CD14-positive monocyte (primary cell): ENCODE measurements around the gene RNF123. TPM values are rescaled to one million over a fixed set of nuclear protein-coding genes. Genes with fewer than 3 reads are reported as not detected.

Experiments used
- DNase-seq, 3 donors: peaks; one replicate each; pipeline ENCODE4 v3.0.0-alpha.2; 2011 to 2022
- H2AFZ ChIP-seq: 2 replicates; pipeline ENCODE4 v1.6.0; 2012; ENCODE audit warnings: mild to moderate bottlenecking, low read depth, low read length, inconsistent platforms; ENCODE audit not compliant: insufficient read depth, poor library complexity, severe bottlenecking
- H3K27ac ChIP-seq, 2 donors: 1 replicate in 1 of 2; 2 replicates in 1 of 2; pipeline ENCODE4 v1.5.1; 2012 to 2013; ENCODE audit warnings: low read length in 2 of 2, control low read depth in 1 of 2, inconsistent platforms in 1 of 2, low read depth in 1 of 2, mild to moderate bottlenecking in 1 of 2
- H3K27me3 ChIP-seq, 2 donors: one replicate each; pipeline versions ENCODE4 v1.6.0 to v1.6.1; 2011 to 2013; ENCODE audit warnings: low read length in 2 of 2; ENCODE audit not compliant: control insufficient read depth in 2 of 2, insufficient read depth in 2 of 2
- H3K36me3 ChIP-seq, 2 donors: replicated peaks in 1 of 2; 1 replicate in 1 of 2; 2 replicates in 1 of 2; pipeline versions ENCODE4 v1.5.1 to v1.6.1; 2012 to 2013; ENCODE audit warnings: low read length in 2 of 2, control low read depth in 1 of 2, inconsistent platforms in 1 of 2, mild to moderate bottlenecking in 1 of 2; ENCODE audit not compliant: insufficient read depth in 2 of 2, control insufficient read depth in 1 of 2
- H3K4me1 ChIP-seq, 2 donors: 1 replicate in 1 of 2; 2 replicates in 1 of 2; pipeline versions ENCODE4 v1.5.1 to v1.6.1; 2012 to 2013; ENCODE audit warnings: low read length in 2 of 2, control low read depth in 1 of 2, inconsistent platforms in 1 of 2, mild to moderate bottlenecking in 1 of 2, moderate library complexity in 1 of 2; ENCODE audit not compliant: insufficient read depth in 2 of 2, control insufficient read depth in 1 of 2
- H3K4me2 ChIP-seq: replicated peaks from 2 replicates; pipeline ENCODE3; 2012; ENCODE audit warnings: low read length, moderate library complexity, mild to moderate bottlenecking; ENCODE audit not compliant: poor library complexity, severe bottlenecking; ENCODE audit errors: extremely low read depth
- H3K4me3 ChIP-seq, 3 experiments: fragments of 200-600 bp in 1 of 3; sonication (generic) in 1 of 3; replicated peaks in 1 of 3; 1 replicate in 2 of 3; 2 replicates in 1 of 3; pipeline ENCODE4 v1.5.1; 2011 to 2013; ENCODE audit warnings: low read length in 3 of 3, mild to moderate bottlenecking in 3 of 3, control low read depth in 2 of 3, low read depth in 2 of 3, inconsistent platforms in 1 of 3, moderate library complexity in 1 of 3
- H3K79me2 ChIP-seq: 2 replicates; pipeline ENCODE4 v1.6.0; 2012; ENCODE audit warnings: mild to moderate bottlenecking, control low read depth, inconsistent platforms, low read length, moderate library complexity; ENCODE audit not compliant: insufficient read depth
- H3K9ac ChIP-seq: 2 replicates; pipeline ENCODE4 v1.6.0; 2017; ENCODE audit warnings: low read length, mild to moderate bottlenecking; ENCODE audit not compliant: insufficient read depth, poor library complexity, severe bottlenecking
- H3K9me3 ChIP-seq, 2 donors: replicated peaks in 1 of 2; 1 replicate in 1 of 2; 2 replicates in 1 of 2; pipeline versions ENCODE4 v1.5.1 to v1.6.1; 2012 to 2013; ENCODE audit warnings: low read length in 2 of 2, control low read depth in 1 of 2; ENCODE audit not compliant: control insufficient read depth in 1 of 2, insufficient read depth in 1 of 2
- H4K20me1 ChIP-seq: 2 replicates; pipeline ENCODE4 v1.6.0; 2012; ENCODE audit warnings: mild to moderate bottlenecking, low read length, control low read depth, moderate library complexity; ENCODE audit not compliant: insufficient read depth
- H3K27ac Mint-ChIP-seq, 7 donors: one replicate each; pipeline ENCODE4 v1.8.0; 2020; ENCODE audit warnings: mild to moderate bottlenecking in 7 of 7, mixed read lengths in 7 of 7, moderate library complexity in 6 of 7, inconsistent platforms in 2 of 7
- H3K27me3 Mint-ChIP-seq, 3 donors: one replicate each; pipeline ENCODE4 v1.8.0; 2021 to 2022; ENCODE audit warnings: low read depth in 3 of 3, mild to moderate bottlenecking in 3 of 3, mixed read lengths in 3 of 3, moderate library complexity in 3 of 3, inconsistent platforms in 1 of 3
- H3K36me3 Mint-ChIP-seq, 2 donors: one replicate each; pipeline ENCODE4 v1.8.0; 2020; ENCODE audit warnings: mixed read lengths in 2 of 2, inconsistent platforms in 1 of 2, mild to moderate bottlenecking in 1 of 2
- H3K4me1 Mint-ChIP-seq: one replicate; pipeline ENCODE4 v1.8.0; 2020; ENCODE audit warnings: mild to moderate bottlenecking, mixed read lengths
- H3K4me3 Mint-ChIP-seq, 2 donors: one replicate each; pipeline ENCODE4 v1.8.0; 2020; ENCODE audit warnings: mild to moderate bottlenecking in 2 of 2, mixed read lengths in 2 of 2, moderate library complexity in 1 of 2
- H3K9me3 Mint-ChIP-seq, 7 donors: one replicate each; pipeline ENCODE4 v1.8.0; 2020 to 2022; ENCODE audit warnings: mixed read lengths in 7 of 7, mild to moderate bottlenecking in 6 of 7, moderate library complexity in 6 of 7, inconsistent platforms in 2 of 7
- CTCF ChIP-seq: fragments of 200-600 bp; IDR thresholded peaks from one replicate; pipeline ENCODE4 v1.8.0; 2022; ENCODE audit warnings: antibody characterized with exemption, mild to moderate bottlenecking
- WGBS: methylation state at CpG from one replicate; pipeline ENCODE4 v1.1.5; 2013; ENCODE audit warnings: missing lambda C conversion rate; ENCODE audit not compliant: insufficient coverage; 5-methylcytosine and 5-hydroxymethylcytosine counted together
- intact Hi-C, 2 donors: fragments of 100-400 bp; cut with micrococcal nuclease; formaldehyde crosslinking; loops; one replicate each; pipeline versions ENCODE4 v1.15.0 to v1.15.1; 2023
- polyA plus RNA-seq, 3 donors: library from polyadenylated mRNA; depleted of rRNA in 1 of 3; unstranded in 2 of 3; stranded (reverse) in 1 of 3; fragments of 300-500 nt in 2 of 3; fragments of >200 nt in 1 of 3; fragmentation: Illumina TruSeq in 2 of 3; gene quantifications; 1 replicate in 2 of 3; 2 replicates in 1 of 3; pipeline ENCODE4 v1.2.3, GENCODE V29; 2012 to 2021

Gene RNF123
- polyA plus RNA-seq, 3 donors = 11.1 to 46.2 (median 15.7) TPM

GRCh38 chr3:49727154-49727923 lies 38.0 kb downstream of the RNF123 start:
- no peak overlapping the region for H3K27ac ChIP-seq
- H3K4me3 ChIP-seq = no peak overlapping the region
- H3K79me2 ChIP-seq = peaks cover 13% of the 10 kb centered on the region
- H4K20me1 ChIP-seq = peaks cover 9% of the 10 kb centered on the region
- H3K9me3 Mint-ChIP-seq = no peaks in the 10 kb centered on the region
- H2AFZ ChIP-seq = no peak overlapping the region
- no peaks in the 10 kb centered on the region for H3K27me3 Mint-ChIP-seq
- WGBS = 94% methylated on average over 19 of the region's 19 CpGs
- peaks cover 40 to 62% of the 10 kb centered on the region in 2 donors for H3K36me3 Mint-ChIP-seq
- H3K4me1 Mint-ChIP-seq = peaks cover 20% of the 10 kb centered on the region
- peaks cover 43 to 68% of the 10 kb centered on the region in 2 donors for H3K36me3 ChIP-seq
- intact Hi-C loops = loop anchor here (10.0 kb wide), 2 partner anchors 53 to 57 kb away; partner anchors contain the start of genes APEH (in 2 of the 2) and IP6K1 (in 1 of the 2)
- H3K4me3 Mint-ChIP-seq = no peak overlapping the region
- H3K27me3 ChIP-seq = no peaks in the 10 kb centered on the region
- TF ChIP-seq CTCF = no peak
- no peak for DNase-seq
- peak overlapping the region in 3 of 7 donors; percentile 14 to 37 (median 30) for H3K27ac Mint-ChIP-seq
- H3K4me2 ChIP-seq = no peak overlapping the region
- no peak overlapping the region for H3K9ac ChIP-seq
- H3K9me3 ChIP-seq = no peaks in the 10 kb centered on the region
- H3K4me1 ChIP-seq = peaks cover 19 to 25% of the 10 kb centered on the region in 2 donors

GRCh38 chr3:49727924-49728361 lies 38.6 kb downstream of the RNF123 start:
- no peak for TF ChIP-seq CTCF
- Histone ChIP-seq H3K9me3 (no peaks in the 10 kb centered on the region), H2AFZ (no peak overlapping the region), H3K4me1 (peaks cover 14 to 19% of the 10 kb centered on the region in 2 donors), H3K9ac (no peak overlapping the region), H3K27me3 (no peaks in the 10 kb centered on the region), H3K36me3 (peaks cover 49 to 71% of the 10 kb centered on the region in 2 donors), H3K27ac (no peak overlapping the region), H4K20me1 (peaks cover 3% of the 10 kb centered on the region), H3K79me2 (peaks cover 7% of the 10 kb centered on the region), H3K4me3 (no peak overlapping the region), H3K4me2 (no peak overlapping the region)
- Mint-ChIP-seq H3K36me3 (peaks cover 43 to 63% of the 10 kb centered on the region in 2 donors), H3K27ac (peak overlapping the region in 1 of 7 donors; percentile 37), H3K9me3 (no peaks in the 10 kb centered on the region), H3K4me1 (peaks cover 14% of the 10 kb centered on the region), H3K4me3 (no peak overlapping the region), H3K27me3 (no peaks in the 10 kb centered on the region)
- intact Hi-C loops = loop anchor here (10.0 kb wide), 2 partner anchors 53 to 57 kb away; partner anchors contain the start of genes APEH (in 2 of the 2) and IP6K1 (in 1 of the 2)
- DNase-seq = no peak
- WGBS = 96% methylated on average over 13 of the region's 15 CpGs
